KG1 (cell line): ENCODE results near the gene GNAI1.
"Not testable (repeated sequence)": the region's sequence is repeated elsewhere in the genome, so short reads cannot be mapped to it uniquely, and the experiment has no call there.

ENCODE experiments used
- DNase-seq: peaks from one replicate; lab custom pipeline; 2025; lab: John Stamatoyannopoulos, UW

The GNAI1 gene

GRCh38 chr7:80132594-80132993 is 2.0 kb upstream of the GNAI1 start:
- DNase-seq, result no peak

- DNase-seq, result no peak
Observed at GRCh38 chr7:80133361-80134114, 1.1 kb upstream of the GNAI1 start.

GRCh38 chr7:80134115-80134535 is 506 bp upstream of the GNAI1 start:
- no peak for DNase-seq

- no peak for DNase-seq
Observed at GRCh38 chr7:80135309-80136104, 876 bp downstream of the GNAI1 start.

GRCh38 chr7:80136261-80137055 is 1.8 kb downstream of the GNAI1 start:
- no peak for DNase-seq

- DNase-seq, result no peak
Observed at GRCh38 chr7:80137410-80137809, 2.8 kb downstream of the GNAI1 start.

GRCh38 chr7:80139236-80139635 is 4.6 kb downstream of the GNAI1 start:
- no peak for DNase-seq

- DNase-seq, result no peak
Observed at GRCh38 chr7:80140388-80140787, 5.8 kb downstream of the GNAI1 start.

GRCh38 chr7:80141376-80141775 is 6.7 kb downstream of the GNAI1 start:
- DNase-seq, result no peak

GRCh38 chr7:80142853-80143580 is 8.4 kb downstream of the GNAI1 start:
- no peak for DNase-seq

- no peak for DNase-seq
Observed at GRCh38 chr7:80145780-80146422, 11.3 kb downstream of the GNAI1 start.

- DNase-seq, result no peak
Observed at GRCh38 chr7:80146545-80147182, 12.0 kb downstream of the GNAI1 start.

GRCh38 chr7:80147543-80148391 is 13.1 kb downstream of the GNAI1 start:
- DNase-seq, result no peak

GRCh38 chr7:80150611-80151273 is 16.1 kb downstream of the GNAI1 start:
- DNase-seq, result no peak

GRCh38 chr7:80151274-80151665 is 16.6 kb downstream of the GNAI1 start:
- DNase-seq, result peak; percentile 40

GRCh38 chr7:80153446-80153845 is 18.8 kb downstream of the GNAI1 start:
- no peak for DNase-seq

- no peak for DNase-seq
Observed at GRCh38 chr7:80154656-80155333, 20.2 kb downstream of the GNAI1 start.

- no peak for DNase-seq
Observed at GRCh38 chr7:80155374-80155773, 20.7 kb downstream of the GNAI1 start.

GRCh38 chr7:80157770-80158169 is 23.1 kb downstream of the GNAI1 start:
- not testable (repeated sequence) for DNase-seq
